ENCODE results near the gene LUM.

The LUM gene

DNA sequence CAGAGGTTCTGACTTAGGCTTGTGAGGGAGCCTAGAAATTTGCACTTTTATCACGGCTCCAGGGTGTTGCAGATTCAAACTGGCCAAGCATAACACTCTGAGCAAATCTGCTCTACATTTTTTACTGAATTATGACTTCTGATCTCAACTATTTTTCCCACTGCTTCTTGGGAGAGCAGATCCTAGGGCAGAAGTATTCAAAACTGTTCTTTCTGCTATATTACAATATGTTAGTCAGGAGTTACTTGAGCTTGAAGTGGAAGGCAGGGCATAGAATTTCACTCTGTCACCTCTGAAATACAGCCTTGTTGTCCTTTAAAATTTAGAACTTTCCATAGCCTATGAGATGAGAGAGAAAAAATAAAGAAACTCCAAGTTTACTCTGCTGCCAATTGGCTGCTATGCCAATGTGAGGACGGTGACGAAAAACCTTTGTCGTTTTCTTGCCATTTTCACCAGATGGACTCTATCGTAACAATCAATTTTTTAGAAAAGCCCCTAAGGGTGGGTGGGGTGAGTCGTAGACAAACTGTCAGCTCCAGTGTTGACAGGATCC lies 37.1 kb downstream of the LUM start:
- no peak for DNase-seq (ENCODE audit: low spot score)

DNA sequence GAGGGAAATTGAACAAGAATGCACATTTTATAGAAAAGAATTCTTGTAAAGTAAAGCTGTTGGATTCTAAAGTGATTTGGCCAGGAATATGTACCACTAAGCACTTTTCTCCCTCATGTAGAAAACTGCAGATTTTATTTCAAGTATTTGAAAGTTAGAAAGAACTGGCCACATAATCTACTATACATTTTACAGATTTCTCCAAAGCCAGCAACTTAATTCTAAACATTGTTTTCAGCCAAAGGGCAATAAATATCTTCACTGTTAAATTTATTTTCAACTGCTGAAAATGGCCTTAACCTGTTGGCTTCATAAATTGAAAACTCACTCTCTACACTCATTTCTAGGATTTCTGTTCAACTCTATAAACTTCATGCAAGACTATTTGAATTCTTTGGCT lies 37.9 kb downstream of the LUM start:
- DNase-seq (ENCODE audit: low spot score) = no peak

DNA sequence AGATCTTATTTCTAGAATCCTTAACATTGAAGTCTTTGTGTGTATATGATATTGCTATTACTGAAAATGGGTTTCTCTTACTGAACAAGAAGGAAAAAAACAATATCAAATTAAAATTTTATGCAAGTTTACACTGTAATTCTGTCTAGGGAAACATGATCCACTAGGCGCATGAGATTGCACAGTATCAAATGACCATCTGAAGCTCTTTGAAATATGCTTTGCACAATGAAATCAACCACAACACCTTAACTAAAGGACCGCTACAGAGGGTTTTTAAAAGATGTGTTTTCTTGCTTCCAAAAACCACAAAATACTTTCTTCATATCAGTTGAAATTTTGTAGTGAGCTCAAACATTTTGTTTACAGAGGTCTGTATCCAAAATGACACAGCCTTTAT lies 38.4 kb downstream of the LUM start:
- DNase-seq (ENCODE audit: low spot score) = no peak

DNA sequence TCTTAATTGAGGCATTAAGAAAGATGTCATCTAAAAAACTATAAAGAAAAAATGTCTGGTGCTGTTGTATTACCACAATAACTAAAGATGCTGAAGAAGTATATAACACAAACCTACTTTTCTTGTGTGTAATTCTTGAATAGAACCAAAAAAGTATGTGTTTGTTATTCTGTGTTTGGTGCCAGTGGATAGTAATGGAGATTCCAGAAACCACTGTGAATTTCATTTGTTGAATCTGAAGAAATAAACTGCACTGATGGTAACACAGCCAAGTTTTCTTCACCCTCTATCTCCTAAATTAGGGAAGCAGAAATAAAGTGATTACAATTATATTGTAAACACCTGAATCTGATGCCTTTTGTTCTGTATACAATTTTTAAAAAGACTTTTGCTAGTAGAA lies 40.4 kb downstream of the LUM start:
- DNase-seq (ENCODE audit: low spot score) = no peak

DNA sequence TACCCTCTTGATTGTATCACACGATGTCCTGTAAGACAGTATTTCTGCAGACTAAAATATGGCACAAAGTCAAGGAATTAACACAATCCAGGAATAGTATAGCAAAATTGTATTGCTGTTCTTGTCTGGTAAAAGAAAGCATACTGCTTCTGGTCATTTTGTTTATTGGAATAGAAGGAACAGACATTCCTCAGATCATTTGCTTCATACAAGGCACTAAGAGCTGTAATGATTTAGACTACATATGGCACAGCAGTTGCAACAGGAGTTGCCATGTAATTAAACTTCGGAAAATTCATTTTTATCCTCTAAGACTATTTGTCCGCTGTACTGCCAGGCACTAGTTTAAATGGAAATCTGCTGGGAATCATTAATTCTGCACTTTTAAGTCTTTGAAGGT lies 45.9 kb downstream of the LUM start:
- DNase-seq (ENCODE audit: low spot score) = no peak

DNA sequence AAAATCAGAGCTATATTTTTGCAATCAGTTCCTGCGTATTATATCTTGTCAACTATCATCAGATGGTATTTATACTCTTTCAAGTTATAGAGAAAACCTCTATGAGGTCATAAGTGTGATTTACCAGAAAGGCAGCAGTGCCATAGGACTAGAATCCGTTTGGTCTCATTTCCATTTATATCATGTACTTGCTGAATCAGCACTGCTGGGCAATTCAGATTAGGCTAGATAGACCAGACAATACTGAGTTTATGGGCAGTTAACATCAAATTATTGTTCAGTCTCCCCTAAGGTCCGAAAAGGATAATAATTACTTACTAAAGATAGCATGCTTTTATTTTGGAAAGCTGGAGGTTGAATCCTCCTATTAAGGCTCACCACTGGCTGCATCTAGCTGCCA lies 46.7 kb downstream of the LUM start:
- no peak for DNase-seq (ENCODE audit: low spot score)

DNA sequence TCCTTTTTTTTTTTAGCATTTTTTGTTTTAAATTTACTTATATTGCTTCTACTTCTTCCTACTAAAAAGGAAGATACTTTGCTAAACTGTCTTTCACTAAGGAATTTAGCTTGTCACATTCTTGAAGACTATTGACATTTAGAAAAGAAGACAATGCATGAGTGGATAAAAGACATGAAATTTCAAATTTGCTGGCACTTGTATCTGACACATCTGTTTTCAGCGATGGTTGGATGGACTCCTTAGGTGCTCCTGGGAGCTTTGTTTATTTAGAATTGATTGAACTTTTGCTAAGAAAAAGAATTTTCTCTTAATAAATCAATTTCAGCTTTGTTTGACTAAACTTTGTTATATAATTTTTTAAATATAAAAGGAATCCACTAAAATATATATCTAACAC lies 50.2 kb downstream of the LUM start:
- no peak for DNase-seq (ENCODE audit: low spot score)

DNA sequence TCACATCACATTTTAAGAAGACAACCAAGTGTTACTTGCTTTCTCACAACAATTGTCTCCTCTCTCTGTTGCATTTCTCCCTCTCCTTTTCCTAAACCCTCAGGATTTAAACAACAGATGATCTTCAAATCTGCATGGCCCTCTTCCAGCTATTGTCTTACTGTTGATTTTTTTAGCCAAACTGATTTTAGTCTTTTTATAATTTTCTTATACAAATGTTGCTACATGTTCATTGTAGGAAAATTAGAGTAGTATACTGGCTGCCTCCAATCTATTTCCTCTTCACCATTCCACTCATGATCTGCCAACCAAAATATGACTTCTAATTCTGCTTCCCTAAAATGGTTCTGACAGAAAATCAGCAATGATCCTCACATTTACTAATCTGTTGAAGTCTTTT lies 52.1 kb downstream of the LUM start:
- no peak for DNase-seq (ENCODE audit: low spot score)

DNA sequence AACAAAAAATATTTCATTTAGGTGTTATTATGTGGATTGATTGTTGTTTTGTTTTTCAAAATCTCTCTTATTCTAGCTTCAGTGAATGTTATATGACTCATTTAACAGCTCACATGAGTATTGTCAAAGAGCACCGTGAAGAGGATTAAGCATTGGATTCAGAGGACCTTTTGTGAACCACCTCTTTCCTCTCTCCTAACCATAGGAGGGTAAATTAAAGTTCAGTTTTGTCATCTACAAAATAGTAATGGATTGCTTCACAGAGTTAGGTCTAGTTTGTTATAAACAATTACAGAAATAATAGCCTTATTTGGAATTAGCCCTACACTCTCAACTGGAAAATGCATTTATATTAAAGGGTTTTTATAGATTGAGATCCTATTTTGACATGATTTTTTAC lies 52.5 kb downstream of the LUM start:
- DNase-seq (ENCODE audit: low spot score) = no peak

DNA sequence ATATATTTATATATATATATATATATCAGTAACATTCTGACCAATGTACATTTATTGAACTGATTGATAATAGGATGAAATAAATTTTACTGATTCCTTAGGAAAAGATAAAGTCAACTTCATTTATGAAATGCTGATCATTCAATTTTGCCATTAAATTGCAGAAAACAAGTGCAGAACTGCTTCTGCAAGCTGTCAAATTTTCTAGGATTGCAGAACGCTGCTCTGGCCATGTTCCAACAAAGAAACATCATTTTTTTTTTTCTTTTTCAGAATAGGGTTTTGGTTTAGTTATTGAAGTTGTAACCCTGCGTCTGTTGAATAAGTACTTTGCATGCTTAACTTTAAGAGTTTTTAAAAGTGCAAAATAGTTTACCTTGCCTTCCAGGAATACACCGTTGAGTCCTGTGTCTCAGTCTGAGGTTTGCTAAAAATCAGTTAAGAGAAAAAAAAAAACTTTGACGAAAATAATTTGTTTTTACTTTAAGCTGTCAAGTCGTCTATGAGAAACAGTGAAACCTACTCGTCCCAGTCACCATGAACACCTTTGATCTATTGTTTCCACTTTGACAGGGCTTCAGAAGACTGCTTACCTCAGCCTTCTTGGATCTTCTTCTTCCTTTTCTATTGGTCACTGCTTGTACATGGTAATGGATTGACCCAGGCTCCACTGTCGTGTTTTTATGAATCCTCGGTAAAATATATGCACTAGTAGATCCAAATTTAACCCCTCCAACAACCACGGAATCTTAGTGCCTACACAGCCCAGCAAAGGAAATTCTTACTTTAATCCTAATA lies 53.7 kb downstream of the LUM start, which contains the start of gene KERA:
Gene KERA (minus strand): TSS at position 657 of the 798 bp plus-strand sequence. CDS start 1,743 bp downstream, outside the sequence.
- DNase-seq (ENCODE audit: low spot score) = no peak

DNA sequence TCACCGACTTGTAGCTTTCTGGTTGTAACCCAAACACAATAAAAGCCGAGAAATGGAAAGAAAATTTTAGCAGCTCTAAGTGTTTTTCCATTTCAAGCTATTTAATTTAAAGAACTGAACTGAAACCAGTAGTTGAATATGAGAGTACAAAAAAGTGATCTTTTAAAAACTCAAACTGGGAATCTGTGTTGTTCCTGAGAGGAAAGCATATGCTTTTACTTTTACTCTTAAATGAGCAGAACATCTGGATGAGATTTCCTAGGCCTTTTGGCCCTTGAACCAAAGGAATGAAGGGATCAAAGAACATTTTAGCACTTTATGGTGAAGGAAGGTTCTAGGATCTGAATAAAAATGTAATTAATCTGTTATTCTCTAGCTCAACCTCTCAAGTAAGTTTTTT lies 54.8 kb downstream of the LUM start:
- DNase-seq (ENCODE audit: low spot score) = no peak

DNA sequence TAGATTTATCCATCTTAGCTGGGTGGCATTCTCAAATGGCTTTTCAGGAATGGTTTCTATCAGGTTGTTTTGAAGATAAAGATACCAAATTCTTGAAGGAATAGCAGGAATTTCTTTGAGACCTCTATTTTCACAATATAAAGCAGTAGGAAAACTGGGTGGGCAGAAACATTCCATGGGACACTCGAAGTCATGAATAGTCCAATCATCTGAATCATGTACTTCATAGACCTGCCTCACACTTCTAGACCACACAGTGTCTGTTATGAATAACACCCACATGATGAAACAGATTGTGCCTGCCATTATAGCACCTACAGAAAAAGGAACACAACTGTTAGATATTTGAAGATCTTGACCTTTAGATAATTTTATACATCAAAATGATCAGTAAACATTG lies 55.3 kb downstream of the LUM start:
- no peak for DNase-seq (ENCODE audit: low spot score)

DNA sequence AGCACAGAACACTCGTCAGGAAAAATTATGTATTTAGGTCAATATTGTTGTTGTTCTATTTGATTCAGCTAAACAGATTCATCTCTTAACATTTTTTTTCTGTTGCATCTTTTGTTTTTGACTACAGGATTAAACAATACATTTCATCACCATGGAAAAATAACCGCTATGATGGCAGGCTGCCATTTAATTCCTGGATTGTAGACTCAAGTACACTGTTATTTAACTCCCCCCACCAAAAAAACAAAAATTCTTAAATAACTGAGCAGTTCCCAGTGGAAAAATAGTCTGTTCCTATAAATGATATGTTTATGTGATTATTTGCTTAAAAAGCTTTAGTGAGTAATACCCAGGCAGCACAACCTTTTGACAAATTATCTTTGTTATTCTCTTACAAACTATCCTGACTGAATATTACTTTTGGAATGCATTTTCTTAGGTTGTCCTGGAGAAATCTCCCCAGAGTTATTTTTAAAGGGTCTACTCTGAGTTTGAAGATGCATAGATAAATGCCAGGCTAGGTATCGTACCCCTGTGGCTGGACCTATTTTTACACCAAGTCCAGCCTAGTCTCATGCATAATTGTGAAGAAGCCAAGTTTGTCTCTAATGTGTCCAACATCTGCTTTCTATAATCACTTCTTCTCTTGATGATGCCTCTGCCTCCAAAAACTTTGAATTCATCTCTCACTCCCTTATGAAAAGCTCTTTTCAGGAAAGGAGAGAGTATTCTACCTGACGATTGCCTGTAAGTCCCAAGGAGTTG lies 57.2 kb downstream of the LUM start:
- no peak for DNase-seq (ENCODE audit: low spot score)
